GM21390 (cell line): ENCODE results near the gene HIC2.
"Not testable (repeated sequence)": the region's sequence is repeated elsewhere in the genome, so short reads cannot be mapped to it uniquely, and the experiment has no call there.

ENCODE experiments used
- ATAC-seq: cut with Tn5 transposase; IDR thresholded peaks from one replicate; pipeline ENCODE4 v1.9.1; 2021; ENCODE audit not compliant: unreplicated experiment

Gene HIC2

GRCh38 chr22:21490556-21490955 lies 73.4 kb downstream of the HIC2 start:
- ATAC-seq: not testable (repeated sequence)

GRCh38 chr22:21492271-21492670 lies 75.1 kb downstream of the HIC2 start:
- ATAC-seq: not testable (repeated sequence)

- ATAC-seq: not testable (repeated sequence)
These were observed 76.9 kb downstream of the HIC2 start for GRCh38 chr22:21493789-21494782.

GRCh38 chr22:21497984-21498383 lies 80.8 kb downstream of the HIC2 start:
- ATAC-seq: not testable (repeated sequence)

- not testable (repeated sequence) for ATAC-seq
These were observed 81.3 kb downstream of the HIC2 start for GRCh38 chr22:21498489-21498888.

- ATAC-seq: not testable (repeated sequence)
These were observed 82.7 kb downstream of the HIC2 start for GRCh38 chr22:21499623-21500506.
